Body of pancreas (tissue), 4 donors: ENCODE measurements around the gene RBM12. TPM values are rescaled to one million over a fixed set of nuclear protein-coding genes. Genes with fewer than 3 reads are reported as not detected.

Source experiments
- ATAC-seq: fragments of 150-250 bp; one replicate; pipeline ENCODE4 v1.9.1; 2016
- DNase-seq, 4 donors: peaks; one replicate each; pipeline ENCODE4 v3.0.0-alpha.2; 2019
- H3K27ac ChIP-seq, 4 donors: fragments of 200-600 bp; sonication (generic); 1 replicate in 3 of 4; 2 replicates in 1 of 4; pipeline versions ENCODE4 v1.5.1 to v1.6.1; 2016 to 2019; ENCODE audit warnings: mild to moderate bottlenecking in 1 of 4, mixed read lengths in 1 of 4, moderate library complexity in 1 of 4
- H3K27me3 ChIP-seq, 2 donors: fragments of 200-600 bp; sonication (generic); one replicate each; pipeline ENCODE4 v1.6.0; 2016; ENCODE audit warnings: mild to moderate bottlenecking in 1 of 2
- H3K36me3 ChIP-seq, 2 donors: fragments of 200-600 bp; sonication (generic); replicated peaks in 1 of 2; 2 replicates each; pipeline ENCODE4 v1.5.1; 2016; ENCODE audit warnings: low read depth in 2 of 2; ENCODE audit not compliant: insufficient read depth in 1 of 2
- H3K4me1 ChIP-seq: fragments of 200-600 bp; sonication (generic); one replicate; pipeline ENCODE4 v1.6.0; 2016
- H3K4me3 ChIP-seq, 2 donors: fragments of 200-600 bp; sonication (generic); 1 replicate in 1 of 2; 2 replicates in 1 of 2; pipeline ENCODE4 v1.5.1; 2016 to 2019
- H3K9me3 ChIP-seq, 3 donors: fragments of 200-600 bp; sonication (generic); 1 replicate in 2 of 3; 2 replicates in 1 of 3; pipeline ENCODE4 v1.5.1; 2016
- POLR2A ChIP-seq, 3 donors: fragments of 450-650 bp; IDR thresholded peaks; one replicate each; pipeline ENCODE4 v1.6.1; 2016; ENCODE audit warnings: antibody characterized with exemption in 3 of 3, mild to moderate bottlenecking in 2 of 3
- WGBS, 2 donors: methylation state at CpG; one replicate each; pipeline ENCODE4 v1.1.5; 2017; 5-methylcytosine and 5-hydroxymethylcytosine counted together
- intact Hi-C: fragments of 100-400 bp; cut with DNase I; formaldehyde crosslinking; loops from one replicate; pipeline ENCODE4 v1.15.1; 2023
- total RNA-seq, 2 donors: library from RNA; depleted of rRNA; stranded (reverse); fragments of >200 nt; gene quantifications; one replicate each; pipeline ENCODE4 v1.1.0, GENCODE V29; 2016
- TF ChIP-seq, protein P1 (sequence below), 7 experiments: fragments of 450-650 bp in 4 of 7; fragments of 200-600 bp in 3 of 7; sonication (generic) in 3 of 7; IDR thresholded peaks; one replicate each; pipeline ENCODE4 v1.5.1; 2016 to 2019; ENCODE audit warnings: antibody characterized with exemption in 7 of 7

Gene RBM12
- total RNA-seq, 2 donors from 2014 or later: 14.8 to 22.3 TPM

DNA sequence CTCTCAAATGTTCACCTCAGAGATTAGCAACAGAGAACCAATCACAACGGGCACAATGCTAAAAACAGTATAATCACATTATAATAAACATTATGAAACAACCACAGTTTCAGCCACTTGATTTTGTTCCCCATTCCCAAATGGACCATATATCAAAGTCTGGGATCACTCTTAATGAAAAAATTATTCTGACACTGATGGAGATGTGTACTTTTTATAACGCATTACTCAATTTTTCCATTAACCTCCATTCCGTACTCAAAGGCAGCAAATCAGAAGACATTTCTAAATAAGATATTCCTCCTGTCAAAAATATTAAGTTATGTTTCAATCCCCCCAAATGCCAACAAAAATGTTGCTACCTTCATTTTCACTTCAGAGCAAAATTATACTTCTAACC, 2.8 kb downstream of the RBM12 start:
- Histone ChIP-seq H3K27me3 (no peaks in the 10 kb centered on the region), H3K4me3 (no peak overlapping the region), H3K9me3 (no peaks in the 10 kb centered on the region), H3K4me1 (peaks cover 56% of the 10 kb centered on the region), H3K36me3 (no peaks in the 10 kb centered on the region), H3K27ac (peak overlapping the region in 1 of 4 donors; percentile 11)
- ATAC-seq (no peak), DNase-seq (no peak)
- TF ChIP-seq, protein P1, sequence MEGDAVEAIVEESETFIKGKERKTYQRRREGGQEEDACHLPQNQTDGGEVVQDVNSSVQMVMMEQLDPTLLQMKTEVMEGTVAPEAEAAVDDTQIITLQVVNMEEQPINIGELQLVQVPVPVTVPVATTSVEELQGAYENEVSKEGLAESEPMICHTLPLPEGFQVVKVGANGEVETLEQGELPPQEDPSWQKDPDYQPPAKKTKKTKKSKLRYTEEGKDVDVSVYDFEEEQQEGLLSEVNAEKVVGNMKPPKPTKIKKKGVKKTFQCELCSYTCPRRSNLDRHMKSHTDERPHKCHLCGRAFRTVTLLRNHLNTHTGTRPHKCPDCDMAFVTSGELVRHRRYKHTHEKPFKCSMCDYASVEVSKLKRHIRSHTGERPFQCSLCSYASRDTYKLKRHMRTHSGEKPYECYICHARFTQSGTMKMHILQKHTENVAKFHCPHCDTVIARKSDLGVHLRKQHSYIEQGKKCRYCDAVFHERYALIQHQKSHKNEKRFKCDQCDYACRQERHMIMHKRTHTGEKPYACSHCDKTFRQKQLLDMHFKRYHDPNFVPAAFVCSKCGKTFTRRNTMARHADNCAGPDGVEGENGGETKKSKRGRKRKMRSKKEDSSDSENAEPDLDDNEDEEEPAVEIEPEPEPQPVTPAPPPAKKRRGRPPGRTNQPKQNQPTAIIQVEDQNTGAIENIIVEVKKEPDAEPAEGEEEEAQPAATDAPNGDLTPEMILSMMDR (IDR thresholded peaks at IDR 0.05): no peak
- TF ChIP-seq POLR2A (IDR thresholded peaks at IDR 0.05): no peak
- 15 to 21% methylated on average over 3 of the region's 3 CpGs for WGBS, 2 donors
- intact Hi-C loops: no loop called here

DNA sequence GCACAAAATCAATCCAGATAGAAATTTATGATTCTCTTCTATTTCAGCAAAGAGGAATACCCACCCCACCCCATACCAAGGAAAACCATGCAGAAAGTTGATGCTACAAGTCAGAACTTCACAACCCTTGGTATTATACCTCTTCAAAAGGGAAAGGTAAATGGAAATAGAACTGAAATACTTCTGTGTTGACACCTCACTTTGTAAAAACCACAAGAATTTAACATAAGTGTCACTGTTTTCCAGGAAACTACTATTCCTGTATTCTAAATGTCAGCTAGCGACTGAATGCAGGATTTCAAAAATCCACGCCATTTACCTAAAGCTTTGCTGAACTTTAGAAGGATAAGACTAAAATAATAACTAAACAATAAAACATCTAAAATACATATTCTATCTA, 3.6 kb downstream of the RBM12 start:
- DNase-seq: no peak
- Histone ChIP-seq H3K27me3 (no peaks in the 10 kb centered on the region), H3K4me3 (no peak overlapping the region), H3K36me3 (no peaks in the 10 kb centered on the region), H3K9me3 (no peaks in the 10 kb centered on the region), H3K4me1 (peaks cover 56% of the 10 kb centered on the region), H3K27ac (peak overlapping the region in 1 of 4 donors; percentile 12)
- ATAC-seq: no peak
- WGBS, 2 donors: 84 to 93% methylated on average over 2 of the region's 2 CpGs
- no peak for TF ChIP-seq POLR2A (IDR thresholded peaks at IDR 0.05)
- TF ChIP-seq, protein P1 (IDR thresholded peaks at IDR 0.05): no peak
- intact Hi-C loops: no loop called here

DNA sequence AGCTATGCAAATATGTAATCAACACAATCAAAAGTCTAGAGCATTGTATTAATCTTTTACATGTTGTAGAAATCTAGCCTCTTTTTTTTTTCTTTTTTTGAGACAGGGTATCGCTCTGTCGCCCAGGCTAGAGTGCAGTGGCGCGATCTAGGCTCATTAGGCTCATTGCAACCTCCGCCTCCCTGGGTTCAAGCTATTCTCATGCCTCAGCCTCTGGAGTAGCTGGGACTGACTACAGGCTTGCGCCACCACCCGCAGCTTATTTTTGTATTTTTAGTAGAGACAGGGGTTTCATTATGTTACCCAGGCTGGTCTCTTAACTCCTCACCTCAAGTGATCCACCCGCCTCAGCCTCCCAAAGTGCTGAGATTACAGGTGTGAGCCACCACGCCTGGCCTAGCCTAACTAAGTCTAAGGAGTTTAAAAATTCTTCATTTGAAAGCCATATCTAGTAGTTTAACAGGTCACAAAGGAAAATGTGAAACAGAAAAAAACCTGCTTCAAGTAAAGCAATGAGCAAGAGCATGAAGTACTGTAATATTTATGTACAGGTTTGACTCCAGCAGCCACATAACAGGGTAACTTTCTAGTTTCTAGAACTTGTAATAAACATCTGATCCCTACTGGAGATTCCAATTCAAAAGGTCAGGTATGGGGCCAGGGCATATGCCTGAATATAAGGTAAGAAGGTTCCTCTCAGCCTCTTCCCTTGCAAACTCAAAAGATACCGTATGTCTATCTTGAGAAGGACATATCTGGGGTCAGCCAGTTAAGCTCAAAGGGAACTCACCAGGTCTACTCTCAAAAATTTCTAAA, 4.4 kb downstream of the RBM12 start:
- intact Hi-C loops: no loop called here
- ATAC-seq (no peak), DNase-seq (no peak)
- Histone ChIP-seq H3K4me3 (no peak overlapping the region), H3K27ac (no peak overlapping the region), H3K27me3 (no peaks in the 10 kb centered on the region), H3K4me1 (peaks cover 56% of the 10 kb centered on the region), H3K9me3 (no peaks in the 10 kb centered on the region), H3K36me3 (no peaks in the 10 kb centered on the region)
- no peak for TF ChIP-seq POLR2A (IDR thresholded peaks at IDR 0.05)
- TF ChIP-seq, protein P1 (IDR thresholded peaks at IDR 0.05): no peak
- WGBS, 2 donors: 89 to 90% methylated on average over 10 of the region's 10 CpGs

DNA sequence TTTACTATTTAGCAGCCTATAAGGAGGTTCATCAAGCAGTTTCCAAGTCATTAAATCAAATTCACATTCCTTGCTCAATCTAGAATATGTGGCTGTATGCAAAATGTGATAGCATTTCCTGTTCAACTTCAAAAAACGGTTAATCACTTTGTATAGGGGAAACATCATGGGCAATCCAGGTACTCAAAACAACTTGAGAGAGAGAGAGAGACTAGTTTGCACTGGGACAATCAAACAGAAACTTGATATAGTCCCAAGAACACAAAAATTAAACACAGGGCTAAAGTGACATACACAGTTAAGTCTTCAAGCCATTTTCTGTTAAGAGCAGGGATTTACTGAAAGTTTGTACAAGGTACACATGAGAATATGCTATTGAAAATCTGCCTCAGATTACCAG, 7.4 kb downstream of the RBM12 start:
- H3K36me3 ChIP-seq: peaks cover 0 to 14% of the 10 kb centered on the region in 2 donors
- H3K4me1 ChIP-seq: peaks cover 49% of the 10 kb centered on the region
- no peaks in the 10 kb centered on the region for H3K27me3 ChIP-seq
- no peaks in the 10 kb centered on the region for H3K9me3 ChIP-seq
- no peak overlapping the region for H3K4me3 ChIP-seq
- WGBS, 2 donors: 8 to 17% methylated on average over 1 of the region's 1 CpG
- no peak for TF ChIP-seq POLR2A (IDR thresholded peaks at IDR 0.05)
- TF ChIP-seq, protein P1 (IDR thresholded peaks at IDR 0.05): no peak
- no peak for DNase-seq
- intact Hi-C loops: no loop called here
- no peak for ATAC-seq
- H3K27ac ChIP-seq: no peak overlapping the region

DNA sequence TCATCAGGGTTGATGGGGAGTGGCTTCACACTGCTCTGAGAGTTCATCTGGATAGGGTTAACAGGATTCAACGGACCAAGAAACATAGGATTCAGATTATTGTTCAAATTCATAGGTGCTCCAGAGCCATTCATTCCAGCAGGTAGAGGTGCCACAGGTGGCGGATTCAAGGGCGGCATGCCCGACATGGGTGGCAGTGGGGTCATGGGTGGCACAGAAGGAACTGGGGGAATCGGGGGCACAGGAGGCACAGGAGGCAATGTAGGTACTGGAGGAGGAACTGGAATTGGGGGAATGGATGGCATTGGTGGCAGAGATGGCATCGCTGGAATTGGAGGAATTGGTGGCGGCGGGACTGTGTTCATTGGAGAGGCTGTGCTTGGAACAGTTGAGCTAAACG, 10.3 kb downstream of the RBM12 start:
- Histone ChIP-seq H3K9me3 (no peaks in the 10 kb centered on the region), H3K27me3 (no peaks in the 10 kb centered on the region), H3K36me3 (peaks cover 0 to 14% of the 10 kb centered on the region in 2 donors), H3K4me1 (peaks cover 27% of the 10 kb centered on the region), H3K4me3 (no peak overlapping the region), H3K27ac (no peak overlapping the region)
- intact Hi-C loops: no loop called here
- WGBS, 2 donors: 94 to 98% methylated on average over 9 of the region's 9 CpGs
- DNase-seq (no peak), ATAC-seq (no peak)
- TF ChIP-seq, protein P1 (IDR thresholded peaks at IDR 0.05): no peak
- no peak for TF ChIP-seq POLR2A (IDR thresholded peaks at IDR 0.05)
